GM10847 (cell line): Measurements from ENCODE around the gene TRPM2.
A peak's percentile ranks its signal among the peaks of the same experiment; 100 is the strongest.

Experiments
- POLR2A ChIP-seq: IDR thresholded peaks from 2 replicates; pipeline ENCODE4 v1.6.1; 2011; ENCODE audit not compliant: insufficient read length; ENCODE audit errors: extremely low read depth

Gene TRPM2

GRCh38 chr21:44337941-44338895 lies 15.2 kb upstream of the TRPM2 start:
- no peak for TF ChIP-seq POLR2A

- peak; percentile 94 for TF ChIP-seq POLR2A
These were observed 14.2 kb upstream of the TRPM2 start, which contains the start of gene CFAP410 for GRCh38 chr21:44338971-44339910. TSS of gene CFAP410 (minus strand) at chr21:44339390. CDS start at chr21:44339194, 196 bp downstream.

GRCh38 chr21:44344541-44345183 lies 8.8 kb upstream of the TRPM2 start:
- no peak for TF ChIP-seq POLR2A

- TF ChIP-seq POLR2A, result no peak
These were observed 7.9 kb upstream of the TRPM2 start for GRCh38 chr21:44345495-44345894.

GRCh38 chr21:44347911-44348451 lies 5.4 kb upstream of the TRPM2 start:
- TF ChIP-seq POLR2A, result no peak

GRCh38 chr21:44348861-44349260 lies 4.6 kb upstream of the TRPM2 start:
- TF ChIP-seq POLR2A, result no peak

- no peak for TF ChIP-seq POLR2A
These were observed 4.0 kb upstream of the TRPM2 start for GRCh38 chr21:44349416-44349846.

GRCh38 chr21:44349847-44350772 lies 3.3 kb upstream of the TRPM2 start:
- TF ChIP-seq POLR2A, result no peak

GRCh38 chr21:44350773-44351481 lies 2.5 kb upstream of the TRPM2 start:
- no peak for TF ChIP-seq POLR2A

- no peak for TF ChIP-seq POLR2A
These were observed 1.7 kb upstream of the TRPM2 start for GRCh38 chr21:44351535-44352252.

GRCh38 chr21:44352253-44352860 lies 1.1 kb upstream of the TRPM2 start:
- TF ChIP-seq POLR2A, result no peak

GRCh38 chr21:44354001-44354405 lies 582 bp downstream of the TRPM2 start:
- no peak for TF ChIP-seq POLR2A
